Glomerular visceral epithelial cell (primary cell): ENCODE results near the gene RNF214.
A peak's percentile ranks its signal among the peaks of the same experiment; 100 is the strongest.
"Not testable (repeated sequence)": the region's sequence is repeated elsewhere in the genome, so short reads cannot be mapped to it uniquely, and the experiment has no call there.

Source experiments
- DNase-seq: peaks from one replicate; pipeline ENCODE4 v3.0.0-alpha.2; 2016; ENCODE audit errors: extremely low spot score

Gene RNF214

DNA sequence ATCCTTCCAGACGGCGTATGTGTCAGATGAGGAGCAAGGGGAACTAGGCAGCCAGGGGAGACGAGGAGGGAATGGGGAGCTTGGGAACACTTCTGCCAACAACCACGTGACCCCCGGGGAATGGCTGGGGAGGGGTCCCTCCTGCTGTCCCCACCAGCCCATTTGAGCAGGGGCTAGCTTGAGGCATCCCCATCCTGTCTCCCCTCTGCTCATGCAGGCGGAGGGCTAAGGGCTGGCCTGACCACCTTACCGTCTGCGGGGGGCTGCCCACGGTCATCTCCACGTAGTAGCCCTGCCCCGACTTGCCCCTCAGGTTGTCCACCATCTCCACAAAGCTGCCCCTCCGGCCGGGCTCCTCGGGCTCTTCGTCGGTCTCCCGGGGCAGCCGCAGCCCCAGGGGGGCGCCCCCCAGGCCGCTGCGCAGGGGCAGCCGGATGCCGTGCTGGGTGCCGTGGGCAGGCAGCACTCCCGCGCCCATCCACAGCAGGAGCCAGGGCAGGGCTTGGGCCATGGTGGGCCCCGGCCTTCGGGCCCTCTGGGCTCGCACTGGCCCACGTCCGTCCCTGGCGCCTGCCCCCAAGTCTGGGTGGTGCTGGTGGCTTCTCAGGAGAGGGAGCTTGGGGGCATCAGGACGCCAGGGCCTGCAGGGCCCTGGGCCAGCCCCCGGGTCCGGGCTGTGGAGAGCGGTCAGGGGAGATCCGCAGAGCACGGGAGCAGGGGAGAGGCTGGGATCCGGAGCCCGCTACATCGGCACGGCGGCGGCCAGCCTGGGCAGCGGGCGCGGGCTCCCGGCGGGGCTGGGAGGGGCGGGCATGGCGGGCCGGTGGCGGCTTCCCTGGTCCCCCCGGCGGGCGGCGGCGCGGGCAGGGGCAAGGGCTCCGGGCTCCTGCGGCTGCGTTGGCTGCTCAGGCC, 83.1 kb downstream of the RNF214 start:
- peak; percentile 9 for DNase-seq

- peak; percentile 86 for DNase-seq
These were observed 83.9 kb downstream of the RNF214 start, which contains the start of gene BACE1 for GRCh38 chr11:117316197-117316961. TSS of gene BACE1 (minus strand) at chr11:117316256. CDS start at chr11:117315795, 461 bp downstream.

DNA sequence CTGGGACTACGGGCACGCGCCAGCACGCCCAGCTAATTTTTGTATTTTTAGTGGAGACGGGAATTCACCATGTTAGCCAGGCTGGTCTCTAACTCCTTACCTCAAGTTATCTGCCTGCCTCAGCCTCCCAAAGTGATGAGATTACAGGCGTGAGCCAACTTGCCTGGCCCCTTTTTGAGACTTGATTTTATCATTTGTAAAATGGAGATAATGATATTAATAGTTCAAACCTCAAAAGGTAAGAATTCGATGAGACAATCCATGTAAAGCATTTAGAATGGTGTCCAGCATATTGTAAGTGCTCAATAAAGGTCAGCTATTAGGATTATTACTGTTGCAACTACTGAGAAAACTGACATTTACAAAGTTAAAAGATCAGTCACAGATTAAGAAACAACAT, 86.3 kb downstream of the RNF214 start:
- no peak for DNase-seq

DNA sequence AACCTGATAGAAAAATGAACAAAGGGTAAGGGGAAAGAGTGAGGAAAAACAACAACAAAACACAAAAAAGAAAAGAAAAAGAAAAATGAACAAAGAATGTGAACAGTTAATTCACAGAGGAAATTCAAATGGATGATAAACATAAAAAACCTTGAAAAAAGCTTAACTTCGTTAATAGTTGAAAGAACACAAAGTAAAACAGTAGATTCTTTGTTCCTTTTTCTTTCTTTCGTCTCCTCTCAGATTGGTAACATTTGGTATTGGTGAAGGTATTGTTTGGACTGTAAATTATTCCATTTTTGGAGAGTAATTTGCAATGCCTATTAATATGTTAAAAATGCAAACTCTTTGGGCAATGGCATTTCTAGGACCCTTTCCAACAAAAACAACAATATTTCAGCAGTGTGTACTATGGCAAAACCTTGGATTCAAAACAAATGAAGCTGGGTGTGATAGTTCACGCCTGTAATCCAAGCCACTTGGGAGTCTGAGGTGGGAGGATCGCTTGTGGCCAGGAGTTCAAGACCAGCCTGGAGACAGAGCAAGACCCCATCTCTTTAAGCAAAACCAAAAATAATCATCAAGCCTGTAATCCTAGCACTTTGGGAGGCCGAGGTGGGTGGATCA, 86.9 kb downstream of the RNF214 start:
- no peak for DNase-seq

DNA sequence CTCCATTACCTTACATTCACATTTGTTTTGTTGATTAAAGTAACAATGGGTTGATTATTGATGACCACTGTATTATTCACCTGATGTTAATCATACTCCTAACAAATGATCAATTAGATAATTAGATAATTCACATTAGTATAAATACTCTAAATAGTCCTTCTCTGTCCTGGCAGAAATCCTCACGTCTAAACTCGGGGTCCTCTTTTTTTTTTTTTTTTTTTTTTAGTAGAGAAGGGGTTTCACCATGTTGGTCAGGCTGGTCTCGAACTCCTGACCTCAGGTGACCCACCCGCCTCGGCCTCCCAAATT, 94.7 kb downstream of the RNF214 start:
- DNase-seq, result not testable (repeated sequence)

- DNase-seq, result peak; percentile 95
These were observed 95.3 kb downstream of the RNF214 start, which contains the start of gene CEP164 for GRCh38 chr11:117327567-117328374. TSS of gene CEP164 (plus strand) at chr11:117327854. CDS start at chr11:117338587, 10,733 bp downstream.

DNA sequence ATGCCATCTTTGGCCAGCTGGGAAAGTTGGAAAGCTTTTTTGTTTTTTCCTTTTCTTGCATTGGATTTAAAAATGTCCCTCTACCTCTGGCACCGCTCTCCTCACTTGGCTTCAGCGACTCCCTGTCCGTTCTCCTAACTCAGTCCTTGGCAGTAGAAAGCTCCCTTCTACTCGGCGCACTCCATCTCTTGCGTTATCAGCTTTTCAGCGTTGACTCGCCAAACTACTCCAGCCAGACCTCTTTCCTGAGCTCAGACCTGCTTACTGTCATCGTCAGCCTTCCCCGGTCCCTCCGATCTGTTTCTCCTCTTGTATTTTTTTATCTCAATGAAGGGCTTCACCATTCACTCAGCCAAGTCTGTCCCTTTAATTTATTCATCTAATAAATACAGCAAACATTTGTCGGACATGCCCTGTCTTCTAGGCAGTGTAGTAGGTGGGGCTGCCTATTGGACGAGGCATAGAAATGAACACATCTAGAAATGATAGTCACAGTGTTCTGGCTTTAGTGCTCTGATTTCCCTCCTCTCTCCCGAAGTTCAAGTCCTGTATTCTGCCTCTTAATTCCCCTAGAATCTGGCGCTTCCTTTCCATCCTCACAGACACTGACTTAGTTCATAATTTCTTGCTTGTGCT, 96.0 kb downstream of the RNF214 start:
- peak; percentile 23 for DNase-seq

- no peak for DNase-seq
These were observed 100.4 kb downstream of the RNF214 start for GRCh38 chr11:117332843-117333242.

- no peak for DNase-seq
These were observed 101.4 kb downstream of the RNF214 start for GRCh38 chr11:117333917-117334316.

GRCh38 chr11:117334896-117335295, 102.4 kb downstream of the RNF214 start:
- DNase-seq, result no peak

- DNase-seq, result no peak
These were observed 102.9 kb downstream of the RNF214 start for GRCh38 chr11:117335399-117335798.
